H1 (cell line): ENCODE measurements around the gene AGAP1. TPM values are rescaled to one million over a fixed set of nuclear protein-coding genes. Genes with fewer than 3 reads are reported as not detected.

Experiments used
- CTCF ChIA-PET: fragments of 300-600 bp; sonication (Branson Sonifier 250); formaldehyde crosslinking; loops from one replicate; lab custom pipeline; 2021; ENCODE audit not compliant: partially characterized antibody; lab: Charles Lee
- POLR2A ChIA-PET: fragments of 300-600 bp; sonication (Branson Sonifier 250); formaldehyde crosslinking; loops from one replicate; lab custom pipeline; 2021; ENCODE audit warnings: inconsistent platforms; ENCODE audit not compliant: partially characterized antibody; lab: Charles Lee
- DNase-seq, 2 experiments: peaks; one replicate each; pipeline versions ENCODE4 v3.0.0 to v3.0.0-alpha.2; 2010 to 2022; ENCODE audit warnings: low spot score in 2 of 2, low read depth in 1 of 2, mixed read lengths in 1 of 2
- FAIRE-seq: peaks from 2 replicates; lab custom pipeline; 2011; peaks lifted over from hg19 to GRCh38; lab: Jason Lieb, UNC
- H2AFZ ChIP-seq: 2 replicates; pipeline ENCODE4 v1.8.1; 2012; ENCODE audit warnings: low read length, inconsistent platforms
- H2AK5ac ChIP-seq: 2 replicates; pipeline ENCODE4 v1.6.1; 2013; ENCODE audit warnings: low read depth, low read length
- H2BK120ac ChIP-seq: replicated peaks from 2 replicates; pipeline ENCODE3; 2013; ENCODE audit warnings: low read depth, low read length, inconsistent platforms
- H2BK12ac ChIP-seq: 2 replicates; pipeline ENCODE4 v1.6.1; 2013; ENCODE audit warnings: low read depth, low read length
- H2BK15ac ChIP-seq: 2 replicates; pipeline ENCODE4 v1.6.1; 2013; ENCODE audit warnings: low read length
- H2BK20ac ChIP-seq: 2 replicates; pipeline ENCODE4 v1.6.1; 2013; ENCODE audit warnings: low read length
- H2BK5ac ChIP-seq: 2 replicates; pipeline ENCODE4 v1.6.1; 2013; ENCODE audit warnings: low read depth, low read length
- H3K14ac ChIP-seq: 2 replicates; pipeline ENCODE4 v1.6.1; 2013; ENCODE audit warnings: inconsistent platforms; ENCODE audit not compliant: insufficient read length
- H3K18ac ChIP-seq: 2 replicates; pipeline ENCODE4 v1.6.1; 2013; ENCODE audit warnings: low read length; ENCODE audit errors: extremely low read depth
- H3K23ac ChIP-seq: 2 replicates; pipeline ENCODE4 v1.6.1; 2013; ENCODE audit warnings: inconsistent platforms; ENCODE audit not compliant: insufficient read length
- H3K23me2 ChIP-seq: 2 replicates; pipeline ENCODE4 v1.6.1; 2013; ENCODE audit warnings: low read depth, low read length
- H3K27ac ChIP-seq: 2 replicates; pipeline ENCODE4 v1.6.1; 2011; ENCODE audit warnings: low read depth, low read length, inconsistent platforms
- H3K27me3 ChIP-seq, 4 experiments: replicated peaks in 1 of 4; 1 replicate in 1 of 4; 2 replicates in 3 of 4; pipeline versions ENCODE4 v1.6.1 to v1.8.1; 2011 to 2013; ENCODE audit warnings: low read length in 3 of 4, mild to moderate bottlenecking in 3 of 4, inconsistent platforms in 2 of 4, mixed read lengths in 2 of 4, moderate library complexity in 1 of 4; ENCODE audit not compliant: control insufficient read depth in 3 of 4, insufficient read depth in 3 of 4; ENCODE audit errors: extremely low read depth in 1 of 4
- H3K36me3 ChIP-seq, 4 experiments: 2 replicates each; pipeline versions ENCODE4 v1.6.1 to v1.8.1; 2011 to 2013; ENCODE audit warnings: mild to moderate bottlenecking in 4 of 4, low read length in 3 of 4, moderate library complexity in 2 of 4, control low read depth in 1 of 4, inconsistent platforms in 1 of 4; ENCODE audit not compliant: insufficient read depth in 4 of 4, control insufficient read depth in 2 of 4
- H3K4ac ChIP-seq: replicated peaks from 2 replicates; pipeline ENCODE3; 2013; ENCODE audit warnings: low read length, low read depth, mixed read lengths, inconsistent platforms; ENCODE audit not compliant: insufficient read length
- H3K4me1 ChIP-seq, 4 experiments: replicated peaks in 1 of 4; 1 replicate in 1 of 4; 2 replicates in 3 of 4; pipeline versions ENCODE4 v1.6.1 to v1.8.1; 2011 to 2013; ENCODE audit warnings: low read length in 3 of 4, inconsistent platforms in 2 of 4, mixed read lengths in 1 of 4; ENCODE audit not compliant: insufficient read depth in 4 of 4, control insufficient read depth in 3 of 4
- H3K4me2 ChIP-seq, 2 experiments: 2 replicates each; pipeline versions ENCODE4 v1.6.1 to v1.8.1; 2011 to 2013; ENCODE audit warnings: low read depth in 2 of 2, low read length in 2 of 2, control low read depth in 1 of 2, inconsistent platforms in 1 of 2, mild to moderate bottlenecking in 1 of 2; ENCODE audit not compliant: insufficient read depth in 1 of 2
- H3K4me3 ChIP-seq, 4 experiments: fragments of 200-600, 300-600 bp in 1 of 4; sonication (generic), shearing (Covaris generic), sonication (Bioruptor Twin) in 1 of 4; 2 replicates each; pipeline versions ENCODE4 v1.5.1 to v1.8.1; 2011 to 2016; ENCODE audit warnings: low read length in 4 of 4, low read depth in 3 of 4, control low read depth in 2 of 4, inconsistent platforms in 2 of 4, mild to moderate bottlenecking in 2 of 4, mixed read lengths in 1 of 4, moderate library complexity in 1 of 4; ENCODE audit not compliant: insufficient read depth in 2 of 4; ENCODE audit errors: extremely low read depth in 1 of 4
- H3K56ac ChIP-seq: replicated peaks from 2 replicates; pipeline ENCODE3; 2013; ENCODE audit warnings: low read depth, mild to moderate bottlenecking, mixed read lengths, low read length, inconsistent platforms; ENCODE audit not compliant: insufficient read length
- H3K79me1 ChIP-seq: 2 replicates; pipeline ENCODE4 v1.6.1; 2013; ENCODE audit warnings: low read depth, low read length, control low read depth
- H3K79me2 ChIP-seq, 2 experiments: 2 replicates each; pipeline versions ENCODE4 v1.6.1 to v1.8.1; 2012 to 2013; ENCODE audit warnings: low read length in 2 of 2, mild to moderate bottlenecking in 2 of 2, inconsistent platforms in 1 of 2; ENCODE audit not compliant: insufficient read depth in 2 of 2, control insufficient read depth in 1 of 2
- H3K9ac ChIP-seq, 4 experiments: replicated peaks in 1 of 4; 1 replicate in 1 of 4; 2 replicates in 3 of 4; pipeline versions ENCODE4 v1.6.1 to v1.8.1; 2011 to 2013; ENCODE audit warnings: low read depth in 3 of 4, low read length in 3 of 4, control low read depth in 2 of 4, mild to moderate bottlenecking in 2 of 4, moderate library complexity in 2 of 4, inconsistent platforms in 1 of 4; ENCODE audit errors: extremely low read depth in 1 of 4
- H3K9me3 ChIP-seq, 2 experiments: 2 replicates each; pipeline versions ENCODE4 v1.6.1 to v1.8.1; 2012 to 2013; ENCODE audit warnings: mild to moderate bottlenecking in 2 of 2, moderate library complexity in 2 of 2, control low read depth in 1 of 2, inconsistent platforms in 1 of 2, low read depth in 1 of 2, low read length in 1 of 2, mixed read lengths in 1 of 2; ENCODE audit not compliant: insufficient read depth in 2 of 2
- H4K20me1 ChIP-seq, 2 experiments: replicated peaks in 1 of 2; 2 replicates each; pipeline versions ENCODE3 to v1.8.1; 2011 to 2013; ENCODE audit warnings: inconsistent platforms in 2 of 2, low read length in 2 of 2, mild to moderate bottlenecking in 1 of 2; ENCODE audit not compliant: insufficient read depth in 2 of 2, control insufficient read depth in 1 of 2
- H4K5ac ChIP-seq: 2 replicates; pipeline ENCODE4 v1.6.1; 2013; ENCODE audit warnings: low read length, low read depth, mixed read lengths, inconsistent platforms; ENCODE audit not compliant: insufficient read length
- H4K8ac ChIP-seq: 2 replicates; pipeline ENCODE4 v1.8.0; 2013; ENCODE audit warnings: mild to moderate bottlenecking, moderate library complexity, low read length, inconsistent platforms; ENCODE audit not compliant: insufficient read depth; ENCODE audit errors: extremely low read depth
- H4K91ac ChIP-seq: replicated peaks from 2 replicates; pipeline ENCODE3; 2013; ENCODE audit warnings: low read length, mixed read lengths, inconsistent platforms; ENCODE audit not compliant: insufficient read length
- CTCF ChIP-seq, 3 experiments: IDR thresholded peaks; 1 replicate in 2 of 3; 2 replicates in 1 of 3; pipeline versions ENCODE4 v1.5.1 to v1.6.1; 2011; ENCODE audit warnings: low read length in 3 of 3, mild to moderate bottlenecking in 3 of 3, inconsistent platforms in 2 of 3, low read depth in 1 of 3, moderate library complexity in 1 of 3; ENCODE audit not compliant: insufficient read depth in 1 of 3; ENCODE audit errors: control extremely low read depth in 1 of 3
- EP300 ChIP-seq, 2 experiments: IDR thresholded peaks; 1 replicate in 1 of 2; 2 replicates in 1 of 2; pipeline ENCODE4 v1.6.1; 2011 to 2012; ENCODE audit warnings: low read depth in 2 of 2, low read length in 2 of 2, mild to moderate bottlenecking in 2 of 2, borderline replicate concordance in 1 of 2, inconsistent platforms in 1 of 2, moderate library complexity in 1 of 2
- JUND ChIP-seq: IDR thresholded peaks from 2 replicates; pipeline ENCODE4 v1.6.1; 2011; ENCODE audit warnings: mild to moderate bottlenecking, improper control_type of control experiment, low read length
- PHF8 ChIP-seq: fragments of 200-600 bp; sonication (generic); conservative IDR thresholded peaks from 2 replicates; pipeline ENCODE4 v1.7.1; 2012; ENCODE audit warnings: low read depth, mild to moderate bottlenecking, inconsistent platforms, low read length, moderate library complexity
- RAD21 ChIP-seq, 2 experiments: IDR thresholded peaks in 1 of 2; conservative IDR thresholded peaks in 1 of 2; 2 replicates each; pipeline ENCODE4 v1.6.1; 2011; ENCODE audit warnings: low read depth in 2 of 2, low read length in 2 of 2, improper control_type of control experiment in 1 of 2, inconsistent platforms in 1 of 2, mild to moderate bottlenecking in 1 of 2, moderate library complexity in 1 of 2
- SUZ12 ChIP-seq: fragments of 200-600 bp; sonication (generic); IDR thresholded peaks from 2 replicates; pipeline ENCODE4 v1.6.1; 2012; ENCODE audit warnings: mild to moderate bottlenecking, inconsistent platforms, low read length, moderate library complexity, mixed read lengths
- WGBS, 2 experiments: shearing (Covaris generic) in 1 of 2; methylation state at CpG; one replicate each; pipeline versions ENCODE4 v1.1.6 to v1.1.7; 2013 to 2015; ENCODE audit warnings: low lambda C conversion rate in 2 of 2, mixed read lengths in 2 of 2, inconsistent platforms in 1 of 2, low coverage in 1 of 2, missing lambda C conversion rate in 1 of 2; ENCODE audit not compliant: insufficient replicate concordance in 2 of 2, insufficient coverage in 1 of 2, insufficient read length in 1 of 2; ENCODE audit errors: extremely low coverage in 1 of 2, missing lambda C conversion rate in 1 of 2; 5-methylcytosine and 5-hydroxymethylcytosine counted together
- polyA plus RNA-seq, 7 experiments: library from polyadenylated mRNA; depleted of rRNA in 3 of 7; stranded (reverse) in 5 of 7; unstranded in 2 of 7; fragments of >200 nt in 5 of 7; fragments of 200-250 nt in 2 of 7; gene quantifications; 1 replicate in 5 of 7; 2 replicates in 1 of 7; 4 replicates in 1 of 7; pipeline versions ENCODE4 v1.2.1 to v1.2.3, GENCODE V29; 2011 to 2013; ENCODE audit warnings: missing spikeins in 2 of 7, mixed read lengths in 2 of 7
- total RNA-seq: library from RNA; stranded (reverse); fragmentation: NEBNext Ultra II Directional; extraction: Animal tissue kit (Norgen Biotek cat#: 25700); gene quantifications from 2 replicates; pipeline ENCODE4 v1.2.1, GENCODE V29; 2021
- TF ChIP-seq, protein P1 (sequence below): IDR thresholded peaks from 2 replicates; pipeline ENCODE4 v1.6.1; 2011; ENCODE audit warnings: low read depth, mild to moderate bottlenecking, low read length; ENCODE audit not compliant: insufficient read depth

The AGAP1 gene
- total and polyA plus RNA-seq, 2 of the 8 experiments (the other 6 are each of a cell fraction or from before 2014, with no cell fraction given) = 18.1 to 39.4 TPM

DNA sequence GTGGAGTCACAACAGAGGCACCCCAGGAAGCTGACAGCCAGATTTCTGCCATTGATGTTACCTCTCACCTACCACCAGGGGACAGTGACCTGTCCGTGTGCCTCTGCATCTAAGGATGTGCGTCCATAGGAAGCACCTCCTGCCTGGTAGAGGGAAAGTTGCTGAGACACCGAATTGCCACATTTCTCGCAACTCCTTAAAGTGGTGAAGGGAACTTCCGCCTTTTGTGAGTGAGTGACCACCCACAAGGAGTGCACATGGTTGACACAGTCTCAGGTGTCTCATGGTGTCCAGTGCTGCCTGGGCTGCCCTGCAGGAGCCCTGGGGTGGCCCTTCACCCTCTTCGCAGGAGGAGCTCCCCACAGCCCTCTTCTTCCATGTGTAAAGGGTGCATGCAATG is 472.6 kb downstream of the AGAP1 start:
- DNase-seq (no peak), FAIRE-seq (no peak)
- Histone ChIP-seq H2AFZ (no peak overlapping the region), H2BK5ac (no peak overlapping the region), H4K5ac (no peak overlapping the region), H2BK15ac (no peak overlapping the region), H3K27me3 (no peaks in the 10 kb centered on the region), H2BK12ac (no peak overlapping the region), H2AK5ac (no peak overlapping the region), H3K36me3 (peaks cover 0 to 3% (median 0%) of the 10 kb centered on the region in 4 experiments; a peak in 2 of 8 replicates), H3K9ac (no peak overlapping the region), H4K91ac (no peak overlapping the region), H3K9me3 (no peaks in the 10 kb centered on the region), H3K79me1 (no peaks in the 10 kb centered on the region; the same call in none of the 2 replicates), H3K23me2 (no peaks in the 10 kb centered on the region), H3K23ac (no peak overlapping the region), H4K8ac (no peak overlapping the region), H2BK20ac (no peak overlapping the region), H4K20me1 (peaks cover 0 to 3% of the 10 kb centered on the region in 2 experiments), H3K79me2 (no peaks in the 10 kb centered on the region), H3K4me1 (peaks cover 0 to 2% (median 0%) of the 10 kb centered on the region in 4 experiments; a peak in 2 of 7 replicates), H3K4me3 (no peak overlapping the region), H3K27ac (no peak overlapping the region), H2BK120ac (no peak overlapping the region), H3K56ac (no peak overlapping the region), H3K14ac (no peak overlapping the region), H3K18ac (no peak overlapping the region), H3K4me2 (no peak overlapping the region), H3K4ac (no peak overlapping the region)
- CTCF ChIA-PET = interaction anchor here (0.6 to 3.0 kb wide), 10 partner anchors 11 to 658 kb away, joined by 3 to 10 read pairs (median 4); no protein-coding TSS in a partner anchor
- WGBS, 2 experiments = 77% methylated on average over 6 of the region's 6 CpGs; no CpG with 5 or more reads in 1 of the 2 experiments
- POLR2A ChIA-PET = interaction anchor here (0.7 kb wide), 1 partner anchor 204 kb away, joined by 3 read pairs; no protein-coding TSS in a partner anchor
- peak; percentile 36 to 66 (median 55) for TF ChIP-seq CTCF (IDR thresholded peaks at IDR 0.05; ENCODE audit: control extremely low read depth in 1 of 3, insufficient read depth in 1 of 3, low read depth in 1 of 3, low read length in 3 of 3)
- TF ChIP-seq, protein P1, sequence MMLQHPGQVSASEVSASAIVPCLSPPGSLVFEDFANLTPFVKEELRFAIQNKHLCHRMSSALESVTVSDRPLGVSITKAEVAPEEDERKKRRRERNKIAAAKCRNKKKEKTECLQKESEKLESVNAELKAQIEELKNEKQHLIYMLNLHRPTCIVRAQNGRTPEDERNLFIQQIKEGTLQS = no peak
- no peak for TF ChIP-seq EP300 (IDR thresholded peaks at IDR 0.05; ENCODE audit: borderline replicate concordance in 1 of 2, low read depth in 2 of 2, low read length in 2 of 2)
- TF ChIP-seq PHF8 = no peak
- TF ChIP-seq RAD21 (IDR thresholded peaks at IDR 0.05 in 1 of 2, conservative IDR thresholded peaks at IDR 0.05 in 1 of 2; ENCODE audit: low read depth in 2 of 2, low read length in 2 of 2) = peak; percentile 27 to 55; a peak in 3 of 4 replicates
- TF ChIP-seq JUND = no peak
- TF ChIP-seq SUZ12 = no peak
